HEK293 (cell line): ENCODE results near the gene USP22.

Experiments used
- CTCF ChIA-PET: fragments of 350-600 bp; formaldehyde crosslinking; extraction: SDS; loops from one replicate; lab custom pipeline; 2021; ENCODE audit warnings: antibody characterized with exemption; lab: Yijun Ruan, JAX
- POLR2A ChIA-PET: fragments of 300-600 bp; formaldehyde crosslinking; extraction: SDS; loops from one replicate; lab custom pipeline; 2020; ENCODE audit warnings: antibody characterized with exemption, inconsistent platforms; lab: Yijun Ruan, JAX
- H3K27ac ChIP-seq: fragments of 200-500 bp; sonication (Bioruptor generic); 2 replicates; pipeline ENCODE4 v1.5.1; 2014; ENCODE audit warnings: low read depth, low read length, control low read depth, inconsistent platforms; ENCODE audit errors: extremely low read depth
- H3K36me3 ChIP-seq, 2 experiments: fragments of 200-500 bp in 1 of 2; sonication (Bioruptor generic) in 1 of 2; 1 replicate in 1 of 2; 2 replicates in 1 of 2; pipeline ENCODE4 v1.5.1; 2014 to 2017; ENCODE audit warnings: inconsistent platforms in 2 of 2, low read length in 2 of 2; ENCODE audit not compliant: control insufficient read depth in 2 of 2, insufficient read depth in 1 of 2
- H3K4me1 ChIP-seq: fragments of 200-500 bp; sonication (Bioruptor generic); 2 replicates; pipeline ENCODE4 v1.5.1; 2014; ENCODE audit warnings: mild to moderate bottlenecking, low read length, inconsistent platforms; ENCODE audit not compliant: control insufficient read depth, insufficient read depth
- H3K4me3 ChIP-seq: 2 replicates; pipeline ENCODE4 v1.5.1; 2011; ENCODE audit warnings: low read depth, mild to moderate bottlenecking, control low read depth, low read length, moderate library complexity
- H3K9me3 ChIP-seq: fragments of 200-500 bp; sonication (Bioruptor generic); 2 replicates; pipeline ENCODE4 v1.5.1; 2014; ENCODE audit warnings: low read depth, low read length, inconsistent platforms; ENCODE audit not compliant: control insufficient read depth, insufficient read depth
- GLIS1 ChIP-seq: fragments of 450-650 bp; formaldehyde crosslinking; IDR thresholded peaks from 2 replicates; pipeline ENCODE4 v1.5.1; 2016; ENCODE audit warnings: missing biosample characterization, missing genetic modification characterization
- IKZF3 ChIP-seq: fragments of 450-650 bp; IDR thresholded peaks from 2 replicates; pipeline ENCODE4 v1.5.0; 2018; ENCODE audit warnings: missing biosample characterization, mild to moderate bottlenecking, missing genetic modification characterization, moderate library complexity
- MYNN ChIP-seq: fragments of 450-650 bp; formaldehyde crosslinking; IDR thresholded peaks from 2 replicates; pipeline ENCODE4 v1.5.1; 2016; ENCODE audit warnings: missing biosample characterization, missing genetic modification characterization, borderline replicate concordance
- PRDM10 ChIP-seq: fragments of 450-650 bp; formaldehyde crosslinking; IDR thresholded peaks from 2 replicates; pipeline ENCODE4 v1.5.1; 2016; ENCODE audit warnings: missing biosample characterization, missing genetic modification characterization
- SCRT2 ChIP-seq: fragments of 450-650 bp; formaldehyde crosslinking; IDR thresholded peaks from 2 replicates; pipeline ENCODE4 v1.5.1; 2016; ENCODE audit warnings: missing biosample characterization, missing genetic modification characterization
- ZNF10 ChIP-seq: fragments of 450-650 bp; formaldehyde crosslinking; IDR thresholded peaks from 2 replicates; pipeline ENCODE4 v1.5.1; 2017; ENCODE audit warnings: missing biosample characterization, missing genetic modification characterization
- ZNF121 ChIP-seq: fragments of 450-650 bp; formaldehyde crosslinking; IDR thresholded peaks from 2 replicates; pipeline ENCODE4 v1.5.1; 2016; ENCODE audit warnings: missing biosample characterization, missing genetic modification characterization
- ZNF239 ChIP-seq: fragments of 450-650 bp; formaldehyde crosslinking; IDR thresholded peaks from 2 replicates; pipeline ENCODE4 v1.5.1; 2016; ENCODE audit warnings: missing biosample characterization, missing genetic modification characterization
- ZNF366 ChIP-seq: fragments of 450-650 bp; formaldehyde crosslinking; conservative IDR thresholded peaks from 2 replicates; pipeline ENCODE4 v1.5.1; 2016; ENCODE audit warnings: missing biosample characterization, missing genetic modification characterization
- ZNF449 ChIP-seq: fragments of 450-650 bp; formaldehyde crosslinking; IDR thresholded peaks from 2 replicates; pipeline ENCODE4 v1.5.1; 2017; ENCODE audit warnings: missing biosample characterization, mild to moderate bottlenecking, missing genetic modification characterization, moderate library complexity
- ZNF510 ChIP-seq: fragments of 450-650 bp; formaldehyde crosslinking; IDR thresholded peaks from 2 replicates; pipeline ENCODE4 v1.5.1; 2018; ENCODE audit warnings: mild to moderate bottlenecking, missing genetic modification characterization, missing biosample characterization; ENCODE audit not compliant: insufficient replicate concordance
- ZNF530 ChIP-seq: fragments of 450-650 bp; formaldehyde crosslinking; IDR thresholded peaks from 2 replicates; pipeline ENCODE4 v1.5.1; 2016; ENCODE audit warnings: low read depth, missing biosample characterization, missing genetic modification characterization
- ZNF548 ChIP-seq: fragments of 450-650 bp; formaldehyde crosslinking; IDR thresholded peaks from 2 replicates; pipeline ENCODE4 v1.5.1; 2016; ENCODE audit warnings: missing biosample characterization, missing genetic modification characterization
- ZNF549 ChIP-seq: fragments of 450-650 bp; IDR thresholded peaks from 2 replicates; pipeline ENCODE4 v1.5.1; 2018; ENCODE audit warnings: missing biosample characterization, missing genetic modification characterization, mild to moderate bottlenecking, inconsistent platforms, moderate library complexity
- ZNF555 ChIP-seq: fragments of 450-650 bp; formaldehyde crosslinking; conservative IDR thresholded peaks from 2 replicates; pipeline ENCODE4 v1.5.1; 2017; ENCODE audit warnings: missing biosample characterization, mild to moderate bottlenecking, missing genetic modification characterization, inconsistent platforms
- ZNF624 ChIP-seq: fragments of 450-650 bp; formaldehyde crosslinking; IDR thresholded peaks from 2 replicates; pipeline ENCODE4 v1.5.1; 2017; ENCODE audit warnings: missing biosample characterization, missing genetic modification characterization
- ZNF768 ChIP-seq: fragments of 450-650 bp; formaldehyde crosslinking; IDR thresholded peaks from 2 replicates; pipeline ENCODE4 v1.5.1; 2018; ENCODE audit warnings: missing biosample characterization, mild to moderate bottlenecking, missing genetic modification characterization
- TF ChIP-seq, protein P1 (sequence below): fragments of 450-650 bp; formaldehyde crosslinking; IDR thresholded peaks from 2 replicates; pipeline ENCODE4 v1.5.1; 2016; ENCODE audit warnings: missing biosample characterization, missing genetic modification characterization
- TF ChIP-seq, protein P2 (sequence below): fragments of 450-650 bp; formaldehyde crosslinking; IDR thresholded peaks from 2 replicates; pipeline ENCODE4 v1.5.1; 2016; ENCODE audit warnings: missing biosample characterization, missing genetic modification characterization

Gene USP22

DNA sequence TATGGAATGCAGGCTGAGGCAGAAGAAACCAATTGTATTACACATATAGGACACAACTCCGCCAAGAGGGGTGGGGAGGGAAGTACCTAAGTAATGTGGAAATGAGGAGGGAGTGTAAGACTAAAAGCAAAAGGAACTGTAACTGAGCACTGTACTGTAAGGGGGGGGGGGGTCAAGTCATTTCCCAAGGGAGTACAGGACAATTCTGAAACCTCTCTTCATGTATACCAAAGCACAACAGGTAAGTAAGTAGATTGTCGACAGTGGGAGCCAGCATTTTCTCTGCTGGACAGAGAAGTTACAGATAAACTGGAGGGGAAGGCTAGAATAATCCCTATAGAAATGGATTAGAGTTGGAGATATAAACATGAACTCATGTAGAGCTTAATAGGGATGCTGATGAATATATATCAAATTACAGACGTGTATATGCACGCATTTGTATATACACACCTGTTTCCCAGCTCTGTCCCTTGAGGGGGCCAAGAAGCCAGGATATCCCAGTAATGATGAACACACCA, 6.4 kb downstream of the USP22 start (continued):
- TF ChIP-seq, protein P1, sequence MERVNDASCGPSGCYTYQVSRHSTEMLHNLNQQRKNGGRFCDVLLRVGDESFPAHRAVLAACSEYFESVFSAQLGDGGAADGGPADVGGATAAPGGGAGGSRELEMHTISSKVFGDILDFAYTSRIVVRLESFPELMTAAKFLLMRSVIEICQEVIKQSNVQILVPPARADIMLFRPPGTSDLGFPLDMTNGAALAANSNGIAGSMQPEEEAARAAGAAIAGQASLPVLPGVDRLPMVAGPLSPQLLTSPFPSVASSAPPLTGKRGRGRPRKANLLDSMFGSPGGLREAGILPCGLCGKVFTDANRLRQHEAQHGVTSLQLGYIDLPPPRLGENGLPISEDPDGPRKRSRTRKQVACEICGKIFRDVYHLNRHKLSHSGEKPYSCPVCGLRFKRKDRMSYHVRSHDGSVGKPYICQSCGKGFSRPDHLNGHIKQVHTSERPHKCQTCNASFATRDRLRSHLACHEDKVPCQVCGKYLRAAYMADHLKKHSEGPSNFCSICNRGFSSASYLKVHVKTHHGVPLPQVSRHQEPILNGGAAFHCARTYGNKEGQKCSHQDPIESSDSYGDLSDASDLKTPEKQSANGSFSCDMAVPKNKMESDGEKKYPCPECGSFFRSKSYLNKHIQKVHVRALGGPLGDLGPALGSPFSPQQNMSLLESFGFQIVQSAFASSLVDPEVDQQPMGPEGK = no peak
- TF ChIP-seq IKZF3 (tag by site-specific recombination) (0 out of 2 replicates have a peak, but pooled peaks have one; percentile 11), ZNF555 (tag by site-specific recombination) (no peak), ZNF530 (tag by site-specific recombination) (no peak), ZNF624 (tag by site-specific recombination) (no peak), MYNN (tag by site-specific recombination) (no peak), ZNF449 (tag by site-specific recombination) (no peak), PRDM10 (tag by site-specific recombination) (peak; percentile 55; the same call in 1 of the 2 replicates), ZNF549 (tag by site-specific recombination) (no peak), ZNF10 (tag by site-specific recombination) (peak; percentile 77; the same call in 1 of the 2 replicates), ZNF366 (no peak), ZNF121 (tag by site-specific recombination) (no peak)
- TF ChIP-seq, protein P2, sequence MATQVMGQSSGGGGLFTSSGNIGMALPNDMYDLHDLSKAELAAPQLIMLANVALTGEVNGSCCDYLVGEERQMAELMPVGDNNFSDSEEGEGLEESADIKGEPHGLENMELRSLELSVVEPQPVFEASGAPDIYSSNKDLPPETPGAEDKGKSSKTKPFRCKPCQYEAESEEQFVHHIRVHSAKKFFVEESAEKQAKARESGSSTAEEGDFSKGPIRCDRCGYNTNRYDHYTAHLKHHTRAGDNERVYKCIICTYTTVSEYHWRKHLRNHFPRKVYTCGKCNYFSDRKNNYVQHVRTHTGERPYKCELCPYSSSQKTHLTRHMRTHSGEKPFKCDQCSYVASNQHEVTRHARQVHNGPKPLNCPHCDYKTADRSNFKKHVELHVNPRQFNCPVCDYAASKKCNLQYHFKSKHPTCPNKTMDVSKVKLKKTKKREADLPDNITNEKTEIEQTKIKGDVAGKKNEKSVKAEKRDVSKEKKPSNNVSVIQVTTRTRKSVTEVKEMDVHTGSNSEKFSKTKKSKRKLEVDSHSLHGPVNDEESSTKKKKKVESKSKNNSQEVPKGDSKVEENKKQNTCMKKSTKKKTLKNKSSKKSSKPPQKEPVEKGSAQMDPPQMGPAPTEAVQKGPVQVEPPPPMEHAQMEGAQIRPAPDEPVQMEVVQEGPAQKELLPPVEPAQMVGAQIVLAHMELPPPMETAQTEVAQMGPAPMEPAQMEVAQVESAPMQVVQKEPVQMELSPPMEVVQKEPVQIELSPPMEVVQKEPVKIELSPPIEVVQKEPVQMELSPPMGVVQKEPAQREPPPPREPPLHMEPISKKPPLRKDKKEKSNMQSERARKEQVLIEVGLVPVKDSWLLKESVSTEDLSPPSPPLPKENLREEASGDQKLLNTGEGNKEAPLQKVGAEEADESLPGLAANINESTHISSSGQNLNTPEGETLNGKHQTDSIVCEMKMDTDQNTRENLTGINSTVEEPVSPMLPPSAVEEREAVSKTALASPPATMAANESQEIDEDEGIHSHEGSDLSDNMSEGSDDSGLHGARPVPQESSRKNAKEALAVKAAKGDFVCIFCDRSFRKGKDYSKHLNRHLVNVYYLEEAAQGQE = peak; percentile 54; the same call in 1 of the 2 replicates

- ChIA-PET CTCF (interaction anchor here (0.8 to 1.0 kb wide), 2 partner anchors 11 to 64 kb away, joined by 3 to 7 read pairs; no protein-coding TSS in a partner anchor), POLR2A (interaction anchor here (0.7 to 3.0 kb wide), 4 partner anchors 8 to 239 kb away, joined by 3 to 16 read pairs (median 6); partner anchors contain the start of gene USP22)
- peaks cover 33 to 59% of the 10 kb centered on the region in 2 experiments for H3K36me3 ChIP-seq
- no peak for TF ChIP-seq IKZF3 (tag by site-specific recombination)
- no peak for TF ChIP-seq ZNF510 (tag by site-specific recombination)
- no peak for TF ChIP-seq ZNF239 (tag by site-specific recombination)
- TF ChIP-seq GLIS1 (tag by site-specific recombination) = no peak
- no peak for TF ChIP-seq ZNF768
- no peak for TF ChIP-seq ZNF548
- TF ChIP-seq SCRT2 (tag by site-specific recombination) = peak; percentile 14; the same call in 1 of the 2 replicates
- no peak overlapping the region for H3K27ac ChIP-seq
- H3K4me3 ChIP-seq = no peak overlapping the region
- H3K4me1 ChIP-seq = peaks cover 61% of the 10 kb centered on the region
- no peaks in the 10 kb centered on the region for H3K9me3 ChIP-seq
Measured at GRCh38 chr17:21035406-21035805, 7.4 kb downstream of the USP22 start.
